ENCODE data around the gene POLR2L.

Gene POLR2L

DNA sequence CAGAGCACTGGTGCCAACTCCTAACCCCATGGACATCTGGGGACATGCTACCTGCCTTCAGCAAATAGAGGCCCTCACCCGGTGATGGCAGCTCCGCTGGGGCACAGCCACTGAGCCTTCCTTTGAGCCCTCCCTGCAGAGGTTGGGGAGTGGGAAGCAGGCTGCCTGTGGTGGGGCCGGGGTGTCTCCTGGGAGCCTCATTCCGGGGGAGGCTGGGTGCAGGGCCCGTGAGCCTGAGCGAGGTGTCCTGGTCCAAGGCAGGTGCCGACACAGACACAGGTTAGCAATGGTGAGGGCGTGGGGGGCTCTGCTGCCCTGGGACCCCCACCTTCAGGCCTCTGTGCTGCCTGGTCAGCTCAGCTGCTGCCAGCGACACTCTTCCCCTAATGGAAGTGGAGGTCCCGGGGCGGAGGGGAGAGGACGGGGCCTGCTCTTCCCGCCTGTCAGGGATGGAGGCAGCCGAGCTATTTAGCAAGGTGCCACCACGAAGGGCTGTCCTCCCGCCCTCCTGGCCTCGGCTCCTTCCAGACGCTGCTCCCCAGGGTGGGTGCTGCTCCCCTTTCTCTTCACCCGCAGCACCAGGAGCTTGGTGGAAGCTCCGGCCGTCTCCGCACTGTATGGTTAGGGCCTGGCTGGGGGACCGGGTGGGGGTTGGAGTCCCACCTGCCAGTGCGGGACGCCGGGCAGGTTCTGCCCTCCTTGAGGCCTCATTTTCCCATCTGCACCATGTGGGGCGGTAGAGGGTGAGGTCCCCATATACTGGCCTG, 11.5 kb upstream of the POLR2L start:
- TF ChIP-seq ZNF8 (CRISPR knock-in tag; IDR thresholded peaks at IDR 0.05) (no peak), ISL1 (CRISPR knock-in tag; IDR thresholded peaks at IDR 0.05) (no peak), ZC3H10 (CRISPR knock-in tag; IDR thresholded peaks at IDR 0.05) (no peak)
- TF ChIP-seq, protein P1, sequence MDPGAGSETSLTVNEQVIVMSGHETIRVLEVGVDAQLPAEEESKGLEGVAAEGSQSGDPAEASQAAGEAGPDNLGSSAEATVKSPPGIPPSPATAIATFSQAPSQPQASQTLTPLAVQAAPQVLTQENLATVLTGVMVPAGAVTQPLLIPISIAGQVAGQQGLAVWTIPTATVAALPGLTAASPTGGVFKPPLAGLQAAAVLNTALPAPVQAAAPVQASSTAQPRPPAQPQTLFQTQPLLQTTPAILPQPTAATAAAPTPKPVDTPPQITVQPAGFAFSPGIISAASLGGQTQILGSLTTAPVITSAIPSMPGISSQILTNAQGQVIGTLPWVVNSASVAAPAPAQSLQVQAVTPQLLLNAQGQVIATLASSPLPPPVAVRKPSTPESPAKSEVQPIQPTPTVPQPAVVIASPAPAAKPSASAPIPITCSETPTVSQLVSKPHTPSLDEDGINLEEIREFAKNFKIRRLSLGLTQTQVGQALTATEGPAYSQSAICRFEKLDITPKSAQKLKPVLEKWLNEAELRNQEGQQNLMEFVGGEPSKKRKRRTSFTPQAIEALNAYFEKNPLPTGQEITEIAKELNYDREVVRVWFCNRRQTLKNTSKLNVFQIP (CRISPR knock-in tag; IDR thresholded peaks at IDR 0.05; ENCODE audit: borderline replicate concordance, low read depth) = no peak
- ATAC-seq = no peak

DNA sequence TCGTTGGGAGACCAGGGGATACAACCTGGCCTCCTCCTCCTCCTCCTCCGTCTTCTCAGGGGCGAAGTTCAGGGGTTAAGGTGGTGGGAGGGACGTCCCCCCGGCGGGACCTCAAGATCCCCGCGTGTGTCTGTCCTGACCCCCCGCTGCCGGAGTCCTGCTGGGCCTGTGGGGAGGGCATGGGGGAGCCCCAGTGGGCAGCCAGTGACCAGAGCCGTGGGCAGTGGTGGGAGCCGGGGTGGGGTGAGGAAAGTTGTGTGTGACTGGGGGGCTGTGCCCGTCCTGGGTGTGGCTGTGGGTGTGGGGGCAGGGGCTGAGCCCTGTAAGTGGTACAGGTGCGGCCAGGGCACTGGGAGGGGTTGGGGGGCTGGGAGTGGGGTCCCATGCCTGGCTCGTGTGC, 10.4 kb upstream of the POLR2L start:
- TF ChIP-seq BACH2 (CRISPR knock-in tag; IDR thresholded peaks at IDR 0.05; ENCODE audit: borderline replicate concordance) (no peak), ZNF70 (CRISPR knock-in tag; IDR thresholded peaks at IDR 0.05) (no peak), OSR1 (CRISPR knock-in tag; IDR thresholded peaks at IDR 0.05) (no peak), PPARA (CRISPR knock-in tag; IDR thresholded peaks at IDR 0.05; ENCODE audit: borderline replicate concordance) (no peak), TOX (CRISPR knock-in tag; IDR thresholded peaks at IDR 0.05; ENCODE audit: borderline replicate concordance) (no peak), RARB (CRISPR knock-in tag; IDR thresholded peaks at IDR 0.05) (no peak), ZNF8 (CRISPR knock-in tag; IDR thresholded peaks at IDR 0.05) (no peak), SNAI2 (CRISPR knock-in tag; IDR thresholded peaks at IDR 0.05) (no peak), GLIS3 (CRISPR knock-in tag; IDR thresholded peaks at IDR 0.05) (no peak), ISL1 (CRISPR knock-in tag; IDR thresholded peaks at IDR 0.05) (no peak)
- TF ChIP-seq, protein P2, sequence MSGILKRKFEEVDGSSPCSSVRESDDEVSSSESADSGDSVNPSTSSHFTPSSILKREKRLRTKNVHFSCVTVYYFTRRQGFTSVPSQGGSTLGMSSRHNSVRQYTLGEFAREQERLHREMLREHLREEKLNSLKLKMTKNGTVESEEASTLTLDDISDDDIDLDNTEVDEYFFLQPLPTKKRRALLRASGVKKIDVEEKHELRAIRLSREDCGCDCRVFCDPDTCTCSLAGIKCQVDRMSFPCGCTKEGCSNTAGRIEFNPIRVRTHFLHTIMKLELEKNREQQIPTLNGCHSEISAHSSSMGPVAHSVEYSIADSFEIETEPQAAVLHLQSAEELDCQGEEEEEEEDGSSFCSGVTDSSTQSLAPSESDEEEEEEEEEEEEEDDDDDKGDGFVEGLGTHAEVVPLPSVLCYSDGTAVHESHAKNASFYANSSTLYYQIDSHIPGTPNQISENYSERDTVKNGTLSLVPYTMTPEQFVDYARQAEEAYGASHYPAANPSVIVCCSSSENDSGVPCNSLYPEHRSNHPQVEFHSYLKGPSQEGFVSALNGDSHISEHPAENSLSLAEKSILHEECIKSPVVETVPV (CRISPR knock-in tag; IDR thresholded peaks at IDR 0.05) = no peak
- TF ChIP-seq, protein P3, sequence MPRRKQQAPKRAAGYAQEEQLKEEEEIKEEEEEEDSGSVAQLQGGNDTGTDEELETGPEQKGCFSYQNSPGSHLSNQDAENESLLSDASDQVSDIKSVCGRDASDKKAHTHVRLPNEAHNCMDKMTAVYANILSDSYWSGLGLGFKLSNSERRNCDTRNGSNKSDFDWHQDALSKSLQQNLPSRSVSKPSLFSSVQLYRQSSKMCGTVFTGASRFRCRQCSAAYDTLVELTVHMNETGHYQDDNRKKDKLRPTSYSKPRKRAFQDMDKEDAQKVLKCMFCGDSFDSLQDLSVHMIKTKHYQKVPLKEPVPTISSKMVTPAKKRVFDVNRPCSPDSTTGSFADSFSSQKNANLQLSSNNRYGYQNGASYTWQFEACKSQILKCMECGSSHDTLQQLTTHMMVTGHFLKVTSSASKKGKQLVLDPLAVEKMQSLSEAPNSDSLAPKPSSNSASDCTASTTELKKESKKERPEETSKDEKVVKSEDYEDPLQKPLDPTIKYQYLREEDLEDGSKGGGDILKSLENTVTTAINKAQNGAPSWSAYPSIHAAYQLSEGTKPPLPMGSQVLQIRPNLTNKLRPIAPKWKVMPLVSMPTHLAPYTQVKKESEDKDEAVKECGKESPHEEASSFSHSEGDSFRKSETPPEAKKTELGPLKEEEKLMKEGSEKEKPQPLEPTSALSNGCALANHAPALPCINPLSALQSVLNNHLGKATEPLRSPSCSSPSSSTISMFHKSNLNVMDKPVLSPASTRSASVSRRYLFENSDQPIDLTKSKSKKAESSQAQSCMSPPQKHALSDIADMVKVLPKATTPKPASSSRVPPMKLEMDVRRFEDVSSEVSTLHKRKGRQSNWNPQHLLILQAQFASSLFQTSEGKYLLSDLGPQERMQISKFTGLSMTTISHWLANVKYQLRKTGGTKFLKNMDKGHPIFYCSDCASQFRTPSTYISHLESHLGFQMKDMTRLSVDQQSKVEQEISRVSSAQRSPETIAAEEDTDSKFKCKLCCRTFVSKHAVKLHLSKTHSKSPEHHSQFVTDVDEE (CRISPR knock-in tag; IDR thresholded peaks at IDR 0.05) = no peak
- ATAC-seq = no peak

DNA sequence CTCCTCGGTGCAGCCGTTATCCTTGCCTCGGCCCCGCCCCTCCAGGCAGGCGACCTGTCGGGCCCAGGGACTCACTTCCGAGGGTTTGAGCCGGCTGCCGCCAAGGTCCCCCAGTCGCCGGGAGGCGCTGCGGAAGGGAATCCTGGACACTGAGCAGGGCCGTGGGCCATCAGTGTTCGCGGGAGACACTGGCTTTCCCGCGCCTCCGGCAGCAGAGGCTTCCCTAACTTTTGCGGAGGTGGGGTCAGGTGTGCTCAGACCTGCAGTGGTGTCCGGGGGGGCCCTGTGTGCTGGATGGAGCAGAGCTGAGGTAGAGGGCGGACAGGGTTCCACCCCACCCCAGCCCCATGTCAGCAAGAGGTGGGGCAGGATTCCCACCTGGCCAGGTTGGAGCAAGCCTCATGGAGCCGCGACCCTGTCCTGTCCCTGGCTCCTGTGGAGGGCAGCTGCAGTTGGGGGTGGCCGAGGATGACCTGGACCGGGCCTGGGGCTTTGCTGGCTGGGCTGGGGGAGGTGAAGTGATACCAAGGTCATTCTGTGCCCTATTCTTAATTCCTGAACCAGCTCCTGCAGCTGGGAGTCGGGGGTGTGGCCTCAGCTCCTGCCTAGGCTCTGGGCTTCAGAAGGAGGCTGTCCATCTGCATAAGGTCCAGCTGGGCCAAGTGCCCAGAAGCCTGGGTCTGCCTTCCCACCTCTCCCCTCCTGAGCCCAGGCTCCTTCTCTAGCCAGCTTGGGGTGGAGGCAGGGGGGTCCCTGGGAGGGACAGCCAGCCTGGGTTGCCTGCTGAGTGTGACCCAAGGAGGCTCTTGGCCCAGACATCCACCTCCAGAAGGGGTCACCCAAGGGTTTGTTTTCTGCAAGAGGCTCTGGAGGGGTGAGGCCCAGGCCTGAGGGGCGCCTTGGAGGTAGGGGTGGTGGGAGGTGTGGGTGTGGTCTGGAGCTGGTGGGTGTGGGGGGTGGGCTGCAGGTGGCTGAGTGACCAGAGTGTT, 8.7 kb upstream of the POLR2L start:
- no peak for TF ChIP-seq OSR1 (CRISPR knock-in tag; IDR thresholded peaks at IDR 0.05)
- TF ChIP-seq, protein P1 (CRISPR knock-in tag; IDR thresholded peaks at IDR 0.05; ENCODE audit: borderline replicate concordance, low read depth) = no peak
- no peak for TF ChIP-seq ISL1 (CRISPR knock-in tag; IDR thresholded peaks at IDR 0.05)
- no peak for TF ChIP-seq ZNF565 (CRISPR knock-in tag; conservative IDR thresholded peaks at IDR 0.05; ENCODE audit: low read depth)
- no peak for TF ChIP-seq TOX (CRISPR knock-in tag; IDR thresholded peaks at IDR 0.05; ENCODE audit: borderline replicate concordance)
- TF ChIP-seq, protein P2 (CRISPR knock-in tag; IDR thresholded peaks at IDR 0.05) = no peak
- TF ChIP-seq ZFP30 (CRISPR knock-in tag; IDR thresholded peaks at IDR 0.05) = no peak
- TF ChIP-seq, protein P3 (CRISPR knock-in tag; IDR thresholded peaks at IDR 0.05) = no peak
- no peak for TF ChIP-seq ARNTL (CRISPR knock-in tag; IDR thresholded peaks at IDR 0.05; ENCODE audit: borderline replicate concordance, low read depth)
- no peak for TF ChIP-seq BACH2 (CRISPR knock-in tag; IDR thresholded peaks at IDR 0.05; ENCODE audit: borderline replicate concordance)
- no peak for TF ChIP-seq PPARA (CRISPR knock-in tag; IDR thresholded peaks at IDR 0.05; ENCODE audit: borderline replicate concordance)
- no peak for TF ChIP-seq GLIS3 (CRISPR knock-in tag; IDR thresholded peaks at IDR 0.05)
- no peak for TF ChIP-seq ZNF8 (CRISPR knock-in tag; IDR thresholded peaks at IDR 0.05)
- TF ChIP-seq ZFP3 (CRISPR knock-in tag; IDR thresholded peaks at IDR 0.05) = no peak
- TF ChIP-seq CSDC2 (CRISPR knock-in tag; IDR thresholded peaks at IDR 0.05) = no peak
- TF ChIP-seq SNAI2 (CRISPR knock-in tag; IDR thresholded peaks at IDR 0.05) = no peak
- peak; percentile 8 for ATAC-seq

All from SK-N-SH treated with all-trans-retinoic acid at 6 μM for 48 hours (cell line).